Suppressor macrophage treated with lipopolysaccharide for 4 hours (primary cell): ENCODE data around the gene IRF8.
"Not testable (repeated sequence)": the region's sequence is repeated elsewhere in the genome, so short reads cannot be mapped to it uniquely, and the experiment has no call there.

ENCODE experiments used
- DNase-seq: peaks from one replicate; pipeline ENCODE4 v3.0.0-alpha.2; 2020

IRF8 gene

GRCh38 chr16:85869206-85869605 is 29.8 kb upstream of the IRF8 start:
- peak; percentile 68 for DNase-seq

DNA sequence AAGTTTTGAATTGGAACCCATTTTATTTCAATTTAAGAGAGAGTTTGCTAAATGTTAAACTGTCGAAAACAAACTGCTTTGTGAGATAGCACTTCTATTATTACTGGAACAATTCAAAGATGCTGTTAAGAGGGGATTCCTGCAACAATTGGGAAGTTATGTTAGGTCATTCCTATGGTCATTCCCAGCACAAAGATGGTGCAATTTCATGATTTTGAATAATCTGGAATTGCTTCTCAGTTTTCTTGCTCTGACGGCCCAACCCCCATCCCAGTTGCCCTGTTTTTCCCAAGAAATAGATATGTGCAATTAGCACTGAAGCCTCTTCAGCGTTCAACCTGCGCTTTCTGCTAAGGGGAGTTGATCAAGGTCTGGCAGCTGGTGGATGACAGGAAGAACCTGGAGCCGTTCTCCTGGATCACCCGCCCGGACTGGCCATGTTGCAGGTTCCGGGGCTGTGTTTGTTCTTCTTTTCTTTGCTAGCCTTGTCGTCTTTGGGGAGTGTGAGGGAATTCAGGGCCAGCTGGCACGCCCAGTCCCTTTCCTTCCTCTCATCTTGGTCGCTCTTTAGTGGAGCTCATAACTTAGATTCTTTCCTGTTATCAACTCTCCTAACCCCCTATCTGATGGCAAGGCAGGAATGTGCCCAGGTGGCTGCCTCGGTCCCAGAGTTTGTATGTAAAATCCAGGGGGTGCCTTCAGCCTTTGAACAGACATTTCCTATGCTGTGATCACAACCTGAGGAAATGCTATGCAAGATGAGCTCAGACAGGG is 29.0 kb upstream of the IRF8 start:
- DNase-seq, result peak; percentile 72

GRCh38 chr16:85871756-85872155 is 27.2 kb upstream of the IRF8 start:
- DNase-seq, result no peak

GRCh38 chr16:85872734-85873133 is 26.2 kb upstream of the IRF8 start:
- DNase-seq, result peak; percentile 51

GRCh38 chr16:85873153-85873552 is 25.8 kb upstream of the IRF8 start:
- no peak for DNase-seq

DNA sequence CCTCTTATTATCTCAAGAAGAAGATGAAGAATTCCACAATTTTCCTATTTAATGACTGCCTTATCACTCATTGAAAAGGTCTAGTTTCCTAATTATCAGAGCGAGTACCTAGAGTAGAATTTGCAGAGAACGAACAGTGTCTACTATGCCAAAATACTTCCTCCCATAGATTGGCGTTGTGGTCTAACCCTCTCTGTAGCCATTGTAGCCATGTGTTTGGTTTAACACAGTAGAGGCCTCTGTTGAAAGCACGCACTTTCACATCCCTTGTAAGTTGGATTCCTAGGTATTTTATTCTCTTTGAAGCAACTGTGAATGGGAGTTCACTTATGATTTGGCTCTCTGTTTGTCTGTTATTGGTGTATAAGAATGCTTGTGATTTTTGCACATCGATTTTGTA is 24.9 kb upstream of the IRF8 start:
- DNase-seq, result not testable (repeated sequence)

- DNase-seq, result no peak
These were observed 20.6 kb upstream of the IRF8 start for GRCh38 chr16:85878407-85878806.

DNA sequence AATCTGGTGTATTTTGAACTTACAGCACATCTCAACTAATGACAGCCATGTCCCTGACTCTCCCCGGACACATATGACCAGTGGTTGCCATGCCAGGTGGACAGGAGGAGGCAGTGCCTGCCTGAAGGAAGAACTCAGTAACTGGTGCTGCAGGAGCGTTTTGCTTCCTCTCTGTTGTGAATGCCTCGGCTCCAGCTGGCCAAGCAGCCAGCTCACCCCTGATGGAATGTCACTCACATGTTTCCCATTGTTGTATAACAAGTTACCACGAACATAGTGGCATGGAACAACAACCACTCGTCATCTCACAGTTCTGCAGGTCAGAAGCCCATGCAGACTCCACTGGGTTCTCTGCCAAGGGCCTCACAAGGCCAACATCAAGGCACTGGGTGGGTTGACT is 20.1 kb upstream of the IRF8 start:
- DNase-seq, result peak; percentile 26

- DNase-seq, result no peak
These were observed 19.4 kb upstream of the IRF8 start for GRCh38 chr16:85879549-85879948.

GRCh38 chr16:85879975-85880831 is 18.8 kb upstream of the IRF8 start:
- DNase-seq, result no peak

DNA sequence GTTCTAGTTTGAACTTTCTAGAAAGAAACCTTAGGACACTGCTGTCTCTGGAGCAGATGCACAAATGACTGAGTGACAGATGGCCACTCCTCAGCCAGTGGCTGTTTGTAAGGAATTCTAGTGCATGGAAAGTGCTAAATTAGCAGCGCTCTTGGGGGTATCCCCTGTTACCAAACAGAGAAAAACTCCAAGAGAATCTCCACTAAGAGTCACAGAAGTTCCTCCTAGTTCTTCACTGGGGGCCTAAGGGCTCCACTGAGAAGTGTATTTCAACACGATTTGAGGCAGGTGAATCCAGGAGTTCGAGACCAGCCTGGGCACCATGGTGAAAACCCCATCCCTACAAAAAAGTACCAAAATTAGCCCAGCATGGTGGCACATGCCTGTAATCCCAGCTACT is 18.1 kb upstream of the IRF8 start:
- DNase-seq, result no peak

GRCh38 chr16:85881436-85881835 is 17.5 kb upstream of the IRF8 start:
- no peak for DNase-seq

DNA sequence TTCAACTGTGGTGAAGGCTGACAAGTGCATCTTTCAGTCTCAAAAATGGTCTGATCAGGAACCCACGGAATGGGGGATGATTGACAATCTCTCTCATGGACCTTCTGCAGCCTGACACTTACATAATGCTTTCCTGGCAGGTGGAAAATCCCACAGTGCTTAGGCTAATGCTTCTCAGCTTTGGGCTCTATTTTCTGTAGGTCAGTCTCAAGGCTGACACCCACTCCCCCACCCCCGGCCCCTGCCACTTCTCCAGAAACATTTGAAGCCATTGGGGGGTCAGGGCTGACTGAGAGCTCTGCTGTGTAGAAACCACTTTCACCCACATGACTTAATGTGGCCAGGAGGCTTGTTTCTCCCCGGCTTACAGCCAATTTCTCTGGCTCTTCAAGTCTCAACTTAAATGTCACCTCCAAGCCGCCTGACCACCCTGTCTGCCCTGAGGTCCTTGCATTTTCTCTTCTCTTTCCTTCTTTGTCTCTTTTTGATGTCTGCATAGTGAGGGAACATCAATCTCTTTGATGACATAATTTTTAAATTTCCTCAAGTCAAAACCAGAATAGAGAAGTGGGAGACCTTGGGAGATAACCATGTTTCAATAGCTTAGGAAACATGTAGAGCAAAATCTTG is 16.7 kb upstream of the IRF8 start:
- peak; percentile 83 for DNase-seq

DNA sequence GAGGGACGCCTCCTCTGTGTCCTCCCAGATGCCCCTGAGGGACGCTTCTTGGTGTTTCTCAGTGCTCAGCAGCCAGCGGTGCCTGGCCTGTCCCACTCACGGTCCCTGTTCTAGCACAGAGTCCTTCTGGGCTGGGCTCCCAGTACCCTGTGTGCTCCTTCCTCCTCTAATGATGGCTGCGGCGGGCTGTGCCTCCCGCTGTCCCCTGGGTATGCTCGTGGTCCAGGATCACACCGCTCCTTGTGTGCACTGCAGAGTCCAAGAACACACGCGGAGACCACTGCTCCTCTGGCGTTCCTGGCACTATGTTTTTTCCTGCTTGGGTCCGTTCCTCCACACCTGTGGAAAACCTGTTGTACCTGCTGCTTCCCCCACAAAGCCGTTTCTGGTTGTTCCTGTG is 15.1 kb upstream of the IRF8 start:
- no peak for DNase-seq

- DNase-seq, result no peak
These were observed 14.0 kb upstream of the IRF8 start for GRCh38 chr16:85884808-85885463.

DNA sequence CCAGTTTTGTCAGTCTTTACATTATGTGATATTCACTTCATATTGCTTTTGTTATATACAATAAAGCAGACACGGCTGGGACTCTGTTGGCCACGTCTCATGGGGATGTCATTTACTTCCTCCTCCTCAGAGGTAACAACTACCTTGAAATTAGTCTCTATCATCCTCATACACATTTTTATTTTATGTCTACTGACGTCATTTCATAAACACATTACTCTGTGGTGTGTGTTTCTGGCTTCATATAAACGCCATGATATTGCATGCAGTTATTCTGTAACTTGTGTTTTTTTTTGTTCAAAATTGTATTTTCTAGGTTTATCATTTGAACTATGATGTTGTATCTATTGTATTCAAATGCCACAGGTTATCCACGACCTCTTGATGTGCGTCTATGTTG is 13.4 kb upstream of the IRF8 start:
- no peak for DNase-seq

DNA sequence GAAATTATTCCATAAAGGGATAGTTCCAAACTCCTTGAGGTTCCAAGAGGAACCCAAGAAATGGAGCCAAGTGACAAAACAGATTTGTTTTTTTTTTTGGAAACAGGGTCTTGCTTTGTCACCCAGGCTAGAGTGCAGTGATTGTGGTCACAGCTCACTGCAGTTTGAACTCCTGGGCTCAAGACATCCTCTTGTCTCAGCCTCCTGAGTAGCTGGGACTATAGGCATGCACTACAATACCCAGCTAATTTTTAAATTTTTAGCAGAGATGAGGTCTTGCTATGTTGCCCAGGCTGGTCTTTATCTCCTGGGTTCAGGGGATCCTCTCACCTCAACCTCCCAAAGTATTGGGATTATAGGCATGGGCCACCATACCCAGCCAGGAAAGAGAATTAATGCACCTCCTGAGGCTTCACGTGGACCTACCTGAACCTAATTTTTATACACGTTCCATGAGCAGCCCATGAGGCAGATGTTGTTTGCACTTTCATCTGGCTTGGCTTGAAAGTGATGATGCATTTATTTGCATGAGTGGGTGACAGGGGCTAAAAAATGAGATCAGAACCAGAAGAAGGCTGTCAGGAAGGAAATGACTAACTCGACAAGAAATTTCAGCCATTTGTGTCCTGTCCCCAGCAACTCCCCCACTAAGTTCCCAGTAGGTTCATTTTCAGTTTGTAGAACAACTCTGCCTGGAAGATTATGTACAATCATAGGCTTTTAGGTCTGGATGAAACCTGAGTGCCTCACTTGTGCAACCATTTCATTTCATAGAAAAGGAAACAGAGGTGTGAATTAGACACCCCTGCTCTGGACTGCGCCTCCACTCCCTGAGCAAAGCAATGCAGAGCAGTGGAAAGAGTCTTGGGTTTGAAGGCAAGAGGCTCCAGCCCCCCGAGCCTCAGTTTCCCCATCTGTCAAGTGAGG is 10.3 kb upstream of the IRF8 start:
- peak; percentile 93 for DNase-seq

DNA sequence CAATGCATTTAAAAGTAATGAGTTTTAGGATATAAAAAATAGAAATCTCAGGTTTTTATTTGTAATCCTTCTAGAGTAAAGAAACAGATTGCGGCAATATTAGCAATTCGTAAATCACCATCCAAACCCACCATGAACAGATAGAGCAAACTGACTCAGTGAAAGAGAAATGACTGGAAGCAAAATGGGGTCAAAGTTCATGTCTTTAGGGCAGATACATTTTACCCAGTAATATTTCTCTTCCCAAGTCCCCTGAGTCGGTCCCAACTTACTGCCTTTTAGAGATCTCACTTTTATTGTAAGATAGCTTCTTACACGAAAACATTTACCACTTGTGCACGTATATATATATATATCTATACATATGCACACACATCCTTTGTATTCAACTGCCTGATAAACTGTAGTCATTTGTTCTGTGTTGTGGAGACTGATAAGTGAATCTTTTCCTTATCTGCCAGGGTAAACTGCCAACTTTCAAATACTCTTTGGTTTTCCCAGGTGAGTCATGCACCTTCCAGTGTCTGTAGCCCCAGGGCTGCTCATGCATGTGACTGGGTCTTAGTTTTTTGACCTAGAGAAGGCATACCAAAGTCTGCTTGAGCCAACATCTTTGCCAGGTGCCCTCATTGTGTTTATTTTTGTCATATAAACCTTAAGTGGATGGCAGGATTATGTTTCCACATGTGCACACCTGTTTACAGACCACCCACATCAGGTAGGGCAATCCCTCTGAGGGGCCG is 7.8 kb upstream of the IRF8 start:
- DNase-seq, result no peak

GRCh38 chr16:85891776-85892166 is 7.2 kb upstream of the IRF8 start:
- DNase-seq, result no peak

DNA sequence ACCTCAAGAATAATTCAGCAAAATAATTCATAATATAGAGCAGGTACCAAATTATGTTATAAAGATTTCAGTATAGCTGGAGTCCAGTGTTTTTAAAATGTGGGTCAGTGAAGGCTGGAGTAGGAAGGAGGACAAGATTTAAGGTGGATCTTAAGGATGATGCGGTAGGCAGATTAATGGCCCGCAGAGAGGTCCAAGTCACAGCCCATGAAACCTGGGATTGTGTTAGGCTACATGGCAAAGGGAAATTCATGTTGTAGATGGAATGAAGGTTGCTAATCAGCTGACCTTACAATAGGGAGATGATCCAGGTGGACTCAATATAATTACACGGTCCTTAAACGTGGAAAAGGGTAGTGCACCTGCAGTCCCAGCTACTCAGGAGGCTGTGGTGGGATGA is 6.2 kb upstream of the IRF8 start:
- DNase-seq, result no peak

GRCh38 chr16:85894266-85894665 is 4.7 kb upstream of the IRF8 start:
- DNase-seq, result no peak
